IMR-90 (cell line): ENCODE measurements around the gene ZSCAN12. TPM values are rescaled to one million over a fixed set of nuclear protein-coding genes. Genes with fewer than 3 reads are reported as not detected.

Source experiments
- ATAC-seq: fragments of 200-7000 bp; cut with Tn5 transposase; 2 replicates; pipeline ENCODE4 v1.9.1; 2020; ENCODE audit warnings: low read depth, mild to moderate bottlenecking, moderate library complexity
- BruUV-seq: library from RNA; stranded (reverse); fragments of 400-500 nt; replicated peaks from 2 replicates; lab custom pipeline; 2021; lab: Mats Ljungman, UMichigan
- CTCF ChIA-PET: fragments of 300-600 bp; formaldehyde crosslinking; extraction: SDS; loops from one replicate; lab custom pipeline; 2021; ENCODE audit warnings: antibody characterized with exemption; lab: Yijun Ruan, JAX
- POLR2A ChIA-PET: fragments of 300-600 bp; sonication (Branson Sonifier 250); formaldehyde crosslinking; loops from one replicate; lab custom pipeline; 2022; ENCODE audit warnings: antibody characterized with exemption; ENCODE audit not compliant: unreplicated experiment; lab: Charles Lee
- DNase-seq: peaks from one replicate; pipeline ENCODE4 v3.0.0; 2013
- H2AFZ ChIP-seq: replicated peaks from 2 replicates; pipeline ENCODE3; 2013; ENCODE audit warnings: low read length, mild to moderate bottlenecking; ENCODE audit not compliant: poor library complexity
- H2AK5ac ChIP-seq: 2 replicates; pipeline ENCODE4 v1.6.1; 2013; ENCODE audit warnings: low read depth, low read length, inconsistent platforms
- H2AK9ac ChIP-seq: replicated peaks from 2 replicates; pipeline ENCODE3; 2013; ENCODE audit warnings: mild to moderate bottlenecking, low read depth, low read length, moderate library complexity; ENCODE audit not compliant: poor library complexity
- H2BK120ac ChIP-seq: 2 replicates; pipeline ENCODE4 v1.6.1; 2013; ENCODE audit warnings: low read depth, low read length, inconsistent platforms
- H2BK15ac ChIP-seq: 3 replicates; pipeline ENCODE4 v1.6.1; 2013; ENCODE audit warnings: low read depth, low read length, inconsistent platforms
- H2BK20ac ChIP-seq: 2 replicates; pipeline ENCODE4 v1.6.1; 2013; ENCODE audit warnings: low read depth, mild to moderate bottlenecking, inconsistent platforms, low read length, moderate library complexity
- H2BK5ac ChIP-seq: 2 replicates; pipeline ENCODE4 v1.6.1; 2013; ENCODE audit warnings: mild to moderate bottlenecking, low read depth, low read length, inconsistent platforms; ENCODE audit not compliant: poor library complexity, severe bottlenecking
- H3K14ac ChIP-seq: replicated peaks from 2 replicates; pipeline ENCODE4 v1.6.1; 2013; ENCODE audit warnings: low read depth, low read length, inconsistent platforms
- H3K18ac ChIP-seq: 2 replicates; pipeline ENCODE4 v1.6.1; 2013; ENCODE audit warnings: low read depth, low read length, control low read depth
- H3K23ac ChIP-seq: 2 replicates; pipeline ENCODE4 v1.6.1; 2013; ENCODE audit warnings: low read depth, low read length, inconsistent platforms
- H3K27ac ChIP-seq: 2 replicates; pipeline ENCODE4 v1.5.1; 2013; ENCODE audit warnings: mild to moderate bottlenecking, control low read depth, low read length; ENCODE audit not compliant: insufficient read depth
- H3K27me3 ChIP-seq: 2 replicates; pipeline ENCODE4 v1.6.1; 2013; ENCODE audit warnings: low read length; ENCODE audit not compliant: control insufficient read depth, insufficient read depth
- H3K36me3 ChIP-seq: 2 replicates; pipeline ENCODE4 v1.6.1; 2013; ENCODE audit warnings: low read length, mixed read lengths; ENCODE audit not compliant: control insufficient read depth, insufficient read depth
- H3K4ac ChIP-seq: 2 replicates; pipeline ENCODE4 v1.6.1; 2013; ENCODE audit warnings: low read depth, low read length, inconsistent platforms
- H3K4me1 ChIP-seq: 2 replicates; pipeline ENCODE4 v1.6.1; 2013; ENCODE audit warnings: low read length, mixed read lengths; ENCODE audit not compliant: control insufficient read depth, insufficient read depth
- H3K4me2 ChIP-seq: 2 replicates; pipeline ENCODE4 v1.6.1; 2013; ENCODE audit warnings: low read depth, mild to moderate bottlenecking, control low read depth, low read length, moderate library complexity
- H3K4me3 ChIP-seq: 2 replicates; pipeline ENCODE4 v1.5.1; 2013; ENCODE audit warnings: low read depth, mild to moderate bottlenecking, control low read depth, low read length, moderate library complexity; ENCODE audit not compliant: insufficient read depth
- H3K56ac ChIP-seq: 2 replicates; pipeline ENCODE4 v1.6.1; 2013; ENCODE audit warnings: low read length, inconsistent platforms; ENCODE audit not compliant: insufficient read depth; ENCODE audit errors: extremely low read depth
- H3K79me1 ChIP-seq, 2 experiments: 2 replicates each; pipeline ENCODE4 v1.6.1; 2013; ENCODE audit warnings: low read length in 2 of 2, inconsistent platforms in 1 of 2, low read depth in 1 of 2
- H3K9ac ChIP-seq: 2 replicates; pipeline ENCODE4 v1.6.1; 2013; ENCODE audit warnings: low read depth, low read length, control low read depth
- H3K9me1 ChIP-seq: 2 replicates; pipeline ENCODE4 v1.6.1; 2013; ENCODE audit warnings: low read length, inconsistent platforms; ENCODE audit not compliant: insufficient read depth
- H3K9me3 ChIP-seq: 2 replicates; pipeline ENCODE4 v1.6.1; 2013; ENCODE audit warnings: low read length; ENCODE audit not compliant: control insufficient read depth, insufficient read depth
- H4K20me1 ChIP-seq: 2 replicates; pipeline ENCODE4 v1.6.1; 2013; ENCODE audit warnings: low read length, inconsistent platforms; ENCODE audit not compliant: insufficient read depth
- H4K5ac ChIP-seq: 2 replicates; pipeline ENCODE4 v1.6.1; 2013; ENCODE audit warnings: mild to moderate bottlenecking, low read depth, low read length, control low read depth
- H4K8ac ChIP-seq, 2 experiments: 2 replicates each; pipeline ENCODE4 v1.6.1; 2013; ENCODE audit warnings: low read depth in 2 of 2, low read length in 2 of 2, control low read depth in 1 of 2, inconsistent platforms in 1 of 2
- H4K91ac ChIP-seq: 2 replicates; pipeline ENCODE4 v1.6.1; 2013; ENCODE audit warnings: low read depth, low read length, inconsistent platforms; ENCODE audit not compliant: insufficient read depth
- CHD1 ChIP-seq: IDR thresholded peaks from 2 replicates; pipeline ENCODE4 v1.6.1; 2012; ENCODE audit warnings: low read depth, low read length, improper control_type of control experiment
- CTCF ChIP-seq: conservative IDR thresholded peaks from 2 replicates; pipeline ENCODE4 v1.5.1; 2012; ENCODE audit warnings: mild to moderate bottlenecking, low read depth, low read length, improper control_type of control experiment
- ELK1 ChIP-seq: fragments of 150-350 bp; IDR thresholded peaks from 2 replicates; pipeline ENCODE4 v1.6.1; 2016; ENCODE audit warnings: low read depth, mild to moderate bottlenecking, low read length, moderate library complexity, borderline replicate concordance
- FOS ChIP-seq: fragments of 150-350 bp; IDR thresholded peaks from 2 replicates; pipeline ENCODE4 v1.6.1; 2016; ENCODE audit warnings: low read depth, low read length
- MAFK ChIP-seq: IDR thresholded peaks from 2 replicates; pipeline ENCODE4 v1.6.1; 2012; ENCODE audit warnings: low read depth, low read length, improper control_type of control experiment
- MAZ ChIP-seq: IDR thresholded peaks from 2 replicates; pipeline ENCODE4 v1.6.1; 2012; ENCODE audit warnings: low read depth, mild to moderate bottlenecking, low read length, improper control_type of control experiment, moderate library complexity, borderline replicate concordance
- MXI1 ChIP-seq: IDR thresholded peaks from 2 replicates; pipeline ENCODE4 v1.6.1; 2012; ENCODE audit warnings: low read depth, mild to moderate bottlenecking, low read length, moderate library complexity, borderline replicate concordance
- NFE2L2 ChIP-seq: fragments of 150-350 bp; IDR thresholded peaks from 2 replicates; pipeline ENCODE4 v1.6.1; 2016; ENCODE audit warnings: low read depth, mild to moderate bottlenecking, low read length
- SMC3 ChIP-seq: fragments of 150-350 bp; IDR thresholded peaks from 2 replicates; pipeline ENCODE4 v1.6.1; 2016; ENCODE audit warnings: low read depth, mild to moderate bottlenecking, antibody characterized with exemption, low read length, moderate library complexity
- USF2 ChIP-seq: fragments of 150-350 bp; IDR thresholded peaks from 2 replicates; pipeline ENCODE4 v1.6.1; 2017; ENCODE audit warnings: mild to moderate bottlenecking, antibody characterized with exemption, low read length, low read depth
- WGBS, 2 experiments: methylation state at CpG; one replicate each; pipeline versions ENCODE4 v1.1.5 to v1.1.7; 2013; ENCODE audit warnings: missing lambda C conversion rate in 2 of 2; ENCODE audit not compliant: insufficient read length in 1 of 2; ENCODE audit errors: extremely low coverage in 2 of 2; 5-methylcytosine and 5-hydroxymethylcytosine counted together
- dilution Hi-C: fragments of 300-500 bp; cut with HindIII; formaldehyde crosslinking; loops from one replicate; pipeline ENCODE4 v1.14.3; 2018; ENCODE audit warnings: low sequenced_read_pairs; ENCODE audit not compliant: unreplicated experiment
- in situ Hi-C: fragments of 300-500 bp; cut with MboI; formaldehyde crosslinking; loops from 3 replicates; pipeline ENCODE4 v1.14.3; 2019; ENCODE audit warnings: low sequenced_read_pairs, inconsistent platforms, mixed read lengths
- intact Hi-C: fragments of 100-400 bp; cut with micrococcal nuclease; formaldehyde crosslinking; loops from 2 replicates; pipeline ENCODE4 v1.10.0; 2022
- polyA plus RNA-seq, 3 experiments: library from polyadenylated mRNA; depleted of rRNA; stranded (reverse); fragments of >200 nt; gene quantifications; 2 replicates each; pipeline ENCODE4 v1.2.3, GENCODE V29; 2012; ENCODE audit warnings: low replicate concordance in 1 of 3
- total RNA-seq: library from RNA; depleted of rRNA; stranded (reverse); fragments of >200 nt; gene quantifications from 2 replicates; pipeline ENCODE4 v1.2.3, GENCODE V29; 2012

The ZSCAN12 gene
- total and polyA plus RNA-seq, 2 of the 4 experiments (the other 2 are of a cell fraction): 2.0 to 6.5 TPM

GRCh38 chr6:28393912-28394662, 5.5 kb downstream of the ZSCAN12 start:
- CTCF ChIA-PET: no interaction called here
- no peak for ATAC-seq
- no peaks in the 10 kb centered on the region; the same call in 1 of the 2 replicates for H3K9me1 ChIP-seq

More at GRCh38 chr6:28393912-28394662, 5.5 kb downstream of the ZSCAN12 start:
- H2AK5ac ChIP-seq: no peak overlapping the region
- H3K23ac ChIP-seq: no peak overlapping the region
- no peak overlapping the region for H3K4me3 ChIP-seq
- no peak overlapping the region for H4K5ac ChIP-seq
- no peak overlapping the region for H2BK20ac ChIP-seq
- H3K18ac ChIP-seq: no peak overlapping the region
- intact Hi-C loops: no loop called here
- H3K4me1 ChIP-seq: peaks cover 6% of the 10 kb centered on the region; the same call in 1 of the 2 replicates
- H4K8ac ChIP-seq: no peak overlapping the region
- in situ Hi-C loops: no loop called here
- H3K4me2 ChIP-seq: no peak overlapping the region
- peak; percentile 2 for DNase-seq
- no peak overlapping the region for H3K4ac ChIP-seq
- no peaks in the 10 kb centered on the region for H3K27me3 ChIP-seq
- H4K91ac ChIP-seq: no peak overlapping the region
- H3K36me3 ChIP-seq: peaks cover 39% of the 10 kb centered on the region
- 88% methylated on average over 1 of the region's 5 CpGs; no CpG with 5 or more reads in 1 of the 2 experiments for WGBS, 2 experiments
- no peak overlapping the region for H2BK5ac ChIP-seq
- no peak overlapping the region for H3K14ac ChIP-seq
- H3K9me3 ChIP-seq: no peaks in the 10 kb centered on the region
- dilution Hi-C loops: no loop called here
- no peaks in the 10 kb centered on the region; the same call in 1 of the 2 replicates for H4K20me1 ChIP-seq
- POLR2A ChIA-PET: no interaction called here
- H3K9ac ChIP-seq: no peak overlapping the region
- no peak overlapping the region for H2AFZ ChIP-seq
- no peak overlapping the region for H3K56ac ChIP-seq
- H3K79me1 ChIP-seq: peaks cover 40 to 43% of the 10 kb centered on the region in 2 experiments
- H2AK9ac ChIP-seq: no peak overlapping the region
- BruUV-seq: no TSS peak
- H2BK120ac ChIP-seq: no peak overlapping the region
- 0 out of 2 replicates have a peak, but pooled peaks have one; percentile 25 for TF ChIP-seq MAFK
- TF ChIP-seq FOS: no peak
- no peak for TF ChIP-seq MAZ
- no peak for TF ChIP-seq ELK1
- no peak for TF ChIP-seq SMC3
- no peak for TF ChIP-seq NFE2L2
- TF ChIP-seq USF2: no peak
- peak; percentile 21; the same call in 1 of the 2 replicates for TF ChIP-seq CTCF
- TF ChIP-seq MXI1: no peak
- no peak for TF ChIP-seq CHD1
- H2BK15ac ChIP-seq: no peak overlapping the region
- no peak overlapping the region for H3K27ac ChIP-seq
